Putamen (tissue), 1 donor: ENCODE results near the gene ACKR3.

Experiments used
- DNase-seq: peaks from one replicate; pipeline ENCODE4 v3.0.0-alpha.2; 2016; ENCODE audit warnings: low spot score

The ACKR3 gene

GRCh38 chr2:236569573-236569973 lies at the start of gene ACKR3:
Gene ACKR3 (plus strand): TSS chr2:236569825. CDS start chr2:236580466, 10,641 bp downstream.
- peak; percentile 82 for DNase-seq

- DNase-seq: no peak
Measured at GRCh38 chr2:236521556-236521955, 48.1 kb upstream of the ACKR3 start.

GRCh38 chr2:236523249-236523648 lies 46.4 kb upstream of the ACKR3 start:
- no peak for DNase-seq

GRCh38 chr2:236525411-236525997 lies 44.1 kb upstream of the ACKR3 start:
- DNase-seq: no peak

- no peak for DNase-seq
Measured at GRCh38 chr2:236526455-236527158, 43.0 kb upstream of the ACKR3 start.

GRCh38 chr2:236527159-236527630 lies 42.4 kb upstream of the ACKR3 start:
- DNase-seq: no peak

- DNase-seq: no peak
Measured at GRCh38 chr2:236529606-236530005, 40.0 kb upstream of the ACKR3 start.

GRCh38 chr2:236530512-236530911 lies 39.1 kb upstream of the ACKR3 start:
- no peak for DNase-seq

- no peak for DNase-seq
Measured at GRCh38 chr2:236531195-236531594, 38.4 kb upstream of the ACKR3 start.

- DNase-seq: no peak
Measured at GRCh38 chr2:236531996-236532395, 37.6 kb upstream of the ACKR3 start.

- no peak for DNase-seq
Measured at GRCh38 chr2:236533343-236533742, 36.3 kb upstream of the ACKR3 start.

GRCh38 chr2:236535024-236535423 lies 34.6 kb upstream of the ACKR3 start:
- DNase-seq: no peak

- no peak for DNase-seq
Measured at GRCh38 chr2:236536727-236537398, 32.8 kb upstream of the ACKR3 start.

- DNase-seq: no peak
Measured at GRCh38 chr2:236538242-236538641, 31.4 kb upstream of the ACKR3 start.

GRCh38 chr2:236541008-236541562 lies 28.5 kb upstream of the ACKR3 start:
- DNase-seq: no peak

- DNase-seq: no peak
Measured at GRCh38 chr2:236544362-236544761, 25.3 kb upstream of the ACKR3 start.

GRCh38 chr2:236545248-236545658 lies 24.4 kb upstream of the ACKR3 start:
- no peak for DNase-seq

GRCh38 chr2:236545814-236546480 lies 23.7 kb upstream of the ACKR3 start:
- DNase-seq: no peak

- no peak for DNase-seq
Measured at GRCh38 chr2:236546561-236547002, 23.0 kb upstream of the ACKR3 start.

- no peak for DNase-seq
Measured at GRCh38 chr2:236547725-236548124, 21.9 kb upstream of the ACKR3 start.

GRCh38 chr2:236548179-236548921 lies 21.3 kb upstream of the ACKR3 start:
- no peak for DNase-seq
